Panc1 (cell line): Measurements from ENCODE around the gene HSD17B3. TPM values are rescaled to one million over a fixed set of nuclear protein-coding genes. Genes with fewer than 3 reads are reported as not detected.

ENCODE experiments used
- ATAC-seq: fragments of 200-7000 bp; cut with Tn5 transposase; 2 replicates; pipeline ENCODE4 v1.9.1; 2020; ENCODE audit warnings: mild to moderate bottlenecking, moderate library complexity
- BruUV-seq: library from RNA; stranded (reverse); fragments of 400-500 nt; replicated peaks from 2 replicates; lab custom pipeline; 2021; lab: Mats Ljungman, UMichigan
- CTCF ChIA-PET: fragments of 300-600 bp; sonication (Branson Sonifier 250); formaldehyde crosslinking; loops from one replicate; lab custom pipeline; 2022; ENCODE audit warnings: antibody characterized with exemption; lab: Charles Lee
- POLR2A ChIA-PET: fragments of 300-600 bp; sonication (Branson Sonifier 250); formaldehyde crosslinking; loops from one replicate; lab custom pipeline; 2022; ENCODE audit warnings: antibody characterized with exemption; lab: Charles Lee
- DNase-seq: peaks from one replicate; pipeline ENCODE4 v3.0.0-alpha.2; 2010; ENCODE audit warnings: low read depth, low spot score
- H3K27ac ChIP-seq: 2 replicates; pipeline ENCODE4 v1.5.1; 2011; ENCODE audit warnings: mild to moderate bottlenecking, low read length, inconsistent platforms
- H3K27me3 ChIP-seq: fragments of 200-500 bp; sonication (Bioruptor generic); 2 replicates; pipeline ENCODE4 v1.6.0; 2014; ENCODE audit warnings: low read length, inconsistent platforms; ENCODE audit not compliant: control insufficient read depth, insufficient read depth
- H3K36me3 ChIP-seq: fragments of 200-500 bp; sonication (Bioruptor generic); 2 replicates; pipeline ENCODE4 v1.5.1; 2014; ENCODE audit warnings: inconsistent platforms, mild to moderate bottlenecking, low read length, moderate library complexity; ENCODE audit not compliant: control insufficient read depth, insufficient read depth
- H3K4me1 ChIP-seq: 2 replicates; pipeline ENCODE4 v1.5.1; 2011; ENCODE audit warnings: inconsistent platforms, mild to moderate bottlenecking, low read length, moderate library complexity; ENCODE audit not compliant: control insufficient read depth, insufficient read depth
- H3K4me3 ChIP-seq, 2 experiments: 2 replicates each; pipeline ENCODE4 v1.5.1; 2011 to 2012; ENCODE audit warnings: low read depth in 2 of 2, low read length in 2 of 2, mild to moderate bottlenecking in 2 of 2, inconsistent platforms in 1 of 2, moderate library complexity in 1 of 2
- H3K9me3 ChIP-seq: fragments of 200-500 bp; sonication (Bioruptor generic); 2 replicates; pipeline ENCODE4 v1.5.1; 2014; ENCODE audit warnings: low read depth, mild to moderate bottlenecking, inconsistent platforms, low read length, moderate library complexity; ENCODE audit not compliant: control insufficient read depth, insufficient read depth
- CTCF ChIP-seq: fragments of 450-650 bp; IDR thresholded peaks from 2 replicates; pipeline ENCODE4 v1.5.1; 2017; ENCODE audit warnings: mild to moderate bottlenecking
- REST ChIP-seq, 2 experiments: IDR thresholded peaks; 2 replicates each; pipeline ENCODE4 v1.6.1; 2011 to 2012; ENCODE audit warnings: low read depth in 2 of 2, control low read depth in 1 of 2, low read length in 1 of 2, mild to moderate bottlenecking in 1 of 2, moderate library complexity in 1 of 2; ENCODE audit not compliant: insufficient read depth in 1 of 2
- TCF7L2 ChIP-seq: IDR thresholded peaks from 2 replicates; pipeline ENCODE4 v1.6.1; 2011; ENCODE audit warnings: mild to moderate bottlenecking, low read depth, low read length, inconsistent platforms
- in situ Hi-C: cut with HindIII; loops from 2 replicates; pipeline ENCODE4 v1.10.0; 2016; ENCODE audit warnings: low sequenced_read_pairs, low pct_unique_long_range_greater_than_20kb
- intact Hi-C: fragments of 100-400 bp; cut with micrococcal nuclease; formaldehyde crosslinking; loops from one replicate; pipeline ENCODE4 v1.10.0; 2022; ENCODE audit not compliant: unreplicated experiment
- total RNA-seq: library from RNA; stranded (reverse); gene quantifications from one replicate; pipeline ENCODE4 v1.2.1, GENCODE V29; 2021; ENCODE audit not compliant: unreplicated experiment

HSD17B3 gene
- total RNA-seq, 1 experiment from 2014 or later = 0.39 TPM

- Histone ChIP-seq H3K27ac (no peak overlapping the region), H3K36me3 (no peaks in the 10 kb centered on the region), H3K27me3 (no peaks in the 10 kb centered on the region), H3K9me3 (peaks cover 3% of the 10 kb centered on the region; the same call in 1 of the 2 replicates), H3K4me3 (no peak overlapping the region), H3K4me1 (no peaks in the 10 kb centered on the region)
- in situ Hi-C loops (no loop called here), intact Hi-C loops (no loop called here)
- no TSS peak for BruUV-seq
- ATAC-seq (no peak), DNase-seq (no peak)
- TF ChIP-seq CTCF = peak; percentile 68
- no peak for TF ChIP-seq TCF7L2
- ChIA-PET POLR2A (no interaction called here), CTCF (no interaction called here)
These were observed 79.8 kb downstream of the HSD17B3 start for GRCh38 chr9:96222132-96222531.

- no peaks in the 10 kb centered on the region for H3K36me3 ChIP-seq
- POLR2A ChIA-PET = no interaction called here
- H3K4me3 ChIP-seq = no peak overlapping the region
- BruUV-seq = no TSS peak
- H3K4me1 ChIP-seq = no peaks in the 10 kb centered on the region
- TF ChIP-seq REST (IDR thresholded peaks at IDR 0.05; ENCODE audit: insufficient read depth in 1 of 2, low read depth in 2 of 2, low read length in 1 of 2) (no peak), CTCF (peak; percentile 56)
- no peaks in the 10 kb centered on the region for H3K27me3 ChIP-seq
- CTCF ChIA-PET = interaction anchor here (0.6 kb wide), 1 partner anchor 57 kb away, joined by 3 read pairs; no protein-coding TSS in a partner anchor
- ATAC-seq (no peak), DNase-seq (no peak)
- H3K9me3 ChIP-seq = peaks cover 1% of the 10 kb centered on the region; the same call in 1 of the 2 replicates
- in situ Hi-C loops (no loop called here), intact Hi-C loops (no loop called here)
- no peak overlapping the region for H3K27ac ChIP-seq
These were observed 82.1 kb downstream of the HSD17B3 start for GRCh38 chr9:96219900-96220257.
